HEK293 (cell line): ENCODE data around the gene SLC32A1.

Experiments
- CTCF ChIA-PET: fragments of 350-600 bp; formaldehyde crosslinking; extraction: SDS; loops from one replicate; lab custom pipeline; 2021; ENCODE audit warnings: antibody characterized with exemption; lab: Yijun Ruan, JAX
- POLR2A ChIA-PET: fragments of 300-600 bp; formaldehyde crosslinking; extraction: SDS; loops from one replicate; lab custom pipeline; 2020; ENCODE audit warnings: antibody characterized with exemption, inconsistent platforms; lab: Yijun Ruan, JAX
- H3K27ac ChIP-seq: fragments of 200-500 bp; sonication (Bioruptor generic); 2 replicates; pipeline ENCODE4 v1.5.1; 2014; ENCODE audit warnings: low read depth, low read length, control low read depth, inconsistent platforms; ENCODE audit errors: extremely low read depth
- H3K36me3 ChIP-seq, 2 experiments: fragments of 200-500 bp in 1 of 2; sonication (Bioruptor generic) in 1 of 2; 1 replicate in 1 of 2; 2 replicates in 1 of 2; pipeline ENCODE4 v1.5.1; 2014 to 2017; ENCODE audit warnings: inconsistent platforms in 2 of 2, low read length in 2 of 2; ENCODE audit not compliant: control insufficient read depth in 2 of 2, insufficient read depth in 1 of 2
- H3K4me1 ChIP-seq: fragments of 200-500 bp; sonication (Bioruptor generic); 2 replicates; pipeline ENCODE4 v1.5.1; 2014; ENCODE audit warnings: mild to moderate bottlenecking, low read length, inconsistent platforms; ENCODE audit not compliant: control insufficient read depth, insufficient read depth
- H3K4me3 ChIP-seq: 2 replicates; pipeline ENCODE4 v1.5.1; 2011; ENCODE audit warnings: low read depth, mild to moderate bottlenecking, control low read depth, low read length, moderate library complexity
- H3K9me3 ChIP-seq: fragments of 200-500 bp; sonication (Bioruptor generic); 2 replicates; pipeline ENCODE4 v1.5.1; 2014; ENCODE audit warnings: low read depth, low read length, inconsistent platforms; ENCODE audit not compliant: control insufficient read depth, insufficient read depth
- GLIS1 ChIP-seq: fragments of 450-650 bp; formaldehyde crosslinking; IDR thresholded peaks from 2 replicates; pipeline ENCODE4 v1.5.1; 2016; ENCODE audit warnings: missing biosample characterization, missing genetic modification characterization
- GLIS2 ChIP-seq: fragments of 450-650 bp; formaldehyde crosslinking; IDR thresholded peaks from 2 replicates; pipeline ENCODE4 v1.5.1; 2016; ENCODE audit warnings: missing biosample characterization, missing genetic modification characterization
- KLF1 ChIP-seq: fragments of 450-650 bp; formaldehyde crosslinking; IDR thresholded peaks from 2 replicates; pipeline ENCODE4 v1.5.1; 2016; ENCODE audit warnings: missing biosample characterization, missing genetic modification characterization
- KLF16 ChIP-seq: fragments of 450-650 bp; formaldehyde crosslinking; IDR thresholded peaks from 2 replicates; pipeline ENCODE4 v1.5.1; 2017; ENCODE audit warnings: missing biosample characterization, missing genetic modification characterization
- KLF17 ChIP-seq: fragments of 450-650 bp; formaldehyde crosslinking; IDR thresholded peaks from 2 replicates; pipeline ENCODE4 v1.5.1; 2016; ENCODE audit warnings: missing biosample characterization, missing genetic modification characterization
- RBAK ChIP-seq: fragments of 450-650 bp; formaldehyde crosslinking; IDR thresholded peaks from 2 replicates; pipeline ENCODE4 v1.5.1; 2016; ENCODE audit warnings: missing biosample characterization, missing genetic modification characterization
- WT1 ChIP-seq: fragments of 450-650 bp; formaldehyde crosslinking; IDR thresholded peaks from 2 replicates; pipeline ENCODE4 v1.5.1; 2016; ENCODE audit warnings: missing biosample characterization, missing genetic modification characterization
- YY1 ChIP-seq: fragments of 450-650 bp; formaldehyde crosslinking; IDR thresholded peaks from 2 replicates; pipeline ENCODE4 v1.5.1; 2018; ENCODE audit warnings: missing biosample characterization, missing genetic modification characterization
- ZBTB10 ChIP-seq: fragments of 450-650 bp; formaldehyde crosslinking; IDR thresholded peaks from 2 replicates; pipeline ENCODE4 v1.5.1; 2016; ENCODE audit warnings: missing biosample characterization, missing genetic modification characterization
- ZBTB11 ChIP-seq: fragments of 450-650 bp; formaldehyde crosslinking; conservative IDR thresholded peaks from 2 replicates; pipeline ENCODE4 v1.5.1; 2016; ENCODE audit warnings: low read depth, missing biosample characterization, missing genetic modification characterization
- ZBTB17 ChIP-seq: fragments of 450-650 bp; formaldehyde crosslinking; IDR thresholded peaks from 2 replicates; pipeline ENCODE4 v1.5.1; 2016; ENCODE audit warnings: missing biosample characterization, missing genetic modification characterization
- ZBTB6 ChIP-seq: fragments of 450-650 bp; formaldehyde crosslinking; IDR thresholded peaks from 2 replicates; pipeline ENCODE4 v1.5.1; 2017; ENCODE audit warnings: missing biosample characterization, missing genetic modification characterization
- ZBTB8A ChIP-seq: fragments of 450-650 bp; formaldehyde crosslinking; IDR thresholded peaks from 2 replicates; pipeline ENCODE4 v1.5.1; 2016; ENCODE audit warnings: missing biosample characterization, missing genetic modification characterization
- ZFP37 ChIP-seq: fragments of 450-650 bp; formaldehyde crosslinking; IDR thresholded peaks from 2 replicates; pipeline ENCODE4 v1.5.1; 2016; ENCODE audit warnings: missing biosample characterization, missing genetic modification characterization
- ZNF175 ChIP-seq: fragments of 450-650 bp; formaldehyde crosslinking; IDR thresholded peaks from 2 replicates; pipeline ENCODE4 v1.5.1; 2016; ENCODE audit warnings: missing biosample characterization, missing genetic modification characterization
- ZNF26 ChIP-seq: fragments of 450-650 bp; formaldehyde crosslinking; IDR thresholded peaks from 2 replicates; pipeline ENCODE4 v1.5.1; 2016; ENCODE audit warnings: missing biosample characterization, missing genetic modification characterization
- ZNF398 ChIP-seq: fragments of 450-650 bp; formaldehyde crosslinking; IDR thresholded peaks from 2 replicates; pipeline ENCODE4 v1.5.1; 2017; ENCODE audit warnings: missing biosample characterization, missing genetic modification characterization
- ZNF513 ChIP-seq: fragments of 450-650 bp; IDR thresholded peaks from 2 replicates; pipeline ENCODE4 v1.5.1; 2018; ENCODE audit warnings: missing biosample characterization, missing genetic modification characterization
- ZNF560 ChIP-seq: fragments of 450-650 bp; formaldehyde crosslinking; IDR thresholded peaks from 2 replicates; pipeline ENCODE4 v1.5.1; 2017; ENCODE audit warnings: missing biosample characterization, missing genetic modification characterization, borderline replicate concordance
- ZNF645 ChIP-seq: fragments of 450-650 bp; formaldehyde crosslinking; IDR thresholded peaks from 2 replicates; pipeline ENCODE4; 2016; ENCODE audit warnings: missing biosample characterization, missing genetic modification characterization

SLC32A1 gene

GRCh38 chr20:38723848-38724625 is at the start of gene SLC32A1:
TSS of gene SLC32A1 (plus strand) at chr20:38724486. CDS start at chr20:38724725, 239 bp downstream.
- CTCF ChIA-PET = interaction anchor here (0.7 to 1.4 kb wide), 5 partner anchors 19 to 250 kb away, joined by 3 to 7 read pairs (median 3); partner anchors contain the start of gene ACTR5
- no peaks in the 10 kb centered on the region for H3K36me3 ChIP-seq
- H3K27ac ChIP-seq = no peak within 1 kb of the TSS
- H3K9me3 ChIP-seq = no peaks in the 10 kb centered on the region
- H3K4me3 ChIP-seq = peak within 1 kb of the TSS; percentile 7; the same call in 1 of the 2 replicates
- H3K4me1 ChIP-seq = 0 out of 2 replicates have a peak, but pooled peaks cover 3% of the 10 kb centered on the region
- POLR2A ChIA-PET = no interaction called here
- TF ChIP-seq ZFP37 (tag by site-specific recombination) = no peak
- TF ChIP-seq ZNF513 (tag by site-specific recombination) = no peak
- TF ChIP-seq ZNF26 (tag by site-specific recombination) = no peak
- peak; percentile 32; the same call in 1 of the 2 replicates for TF ChIP-seq ZBTB17 (tag by site-specific recombination)
- peak; percentile 69; the same call in 1 of the 2 replicates for TF ChIP-seq KLF16 (tag by site-specific recombination)
- no peak for TF ChIP-seq YY1
- TF ChIP-seq ZBTB11 (tag by site-specific recombination) = 0 out of 2 replicates have a peak, but pooled peaks have one; percentile 16
- TF ChIP-seq ZBTB8A = 0 out of 2 replicates have a peak, but pooled peaks have one; percentile 13
- TF ChIP-seq KLF17 (tag by site-specific recombination) = peak; percentile 56
- no peak for TF ChIP-seq ZNF175
- TF ChIP-seq ZNF560 (tag by site-specific recombination) = peak; percentile 6; the same call in 1 of the 2 replicates
- TF ChIP-seq GLIS1 (tag by site-specific recombination) = peak; percentile 50
- peak; percentile 33 for TF ChIP-seq KLF1 (tag by site-specific recombination)
- no peak for TF ChIP-seq RBAK (tag by site-specific recombination)
- TF ChIP-seq ZNF645 (tag by site-specific recombination) = no peak
- peak; percentile 39; the same call in 1 of the 2 replicates for TF ChIP-seq ZBTB10
- peak; percentile 26; the same call in 1 of the 2 replicates for TF ChIP-seq WT1 (tag by site-specific recombination)
- no peak for TF ChIP-seq ZBTB6 (tag by site-specific recombination)
- peak; percentile 80 for TF ChIP-seq ZNF398 (tag by site-specific recombination)
- TF ChIP-seq GLIS2 = peak; percentile 74
